Hypothalamus (tissue), 51 donors: ENCODE data around the gene PLCD4.

Experiments used
- DNase-seq, 51 donors: peaks; one replicate each; lab custom pipeline; 2025; lab: John Stamatoyannopoulos, UW

The PLCD4 gene

GRCh38 chr2:218607436-218608115 is at the start of gene PLCD4:
TSS of gene PLCD4 (plus strand) at chr2:218607899. CDS start at chr2:218615740, 7,841 bp downstream.
- DNase-seq = peak in 8 of 51 donors; percentile 2 to 16 (median 10)

DNA sequence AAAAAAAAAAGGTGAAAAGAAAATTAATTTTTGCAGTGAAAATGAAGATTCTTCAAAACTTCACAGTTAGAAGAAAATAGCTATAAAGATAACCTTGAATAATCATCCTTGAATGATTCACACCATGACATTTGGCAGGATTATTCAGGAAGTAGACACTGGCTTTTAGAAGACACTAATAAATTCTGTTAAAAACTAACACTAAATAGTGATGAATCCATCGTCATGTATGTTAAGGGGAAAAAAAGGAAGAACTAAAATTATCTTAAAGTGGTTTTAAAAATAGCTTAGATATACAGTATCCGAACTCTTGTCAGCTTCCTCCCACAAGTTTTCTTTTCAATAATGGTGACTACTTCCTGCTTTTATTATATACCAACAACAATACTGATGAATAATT is 49.8 kb upstream of the PLCD4 start:
- DNase-seq = no peak

- no peak for DNase-seq
These were observed 48.7 kb upstream of the PLCD4 start for GRCh38 chr2:218558986-218559385.

GRCh38 chr2:218564056-218564455 is 43.6 kb upstream of the PLCD4 start:
- no peak for DNase-seq

DNA sequence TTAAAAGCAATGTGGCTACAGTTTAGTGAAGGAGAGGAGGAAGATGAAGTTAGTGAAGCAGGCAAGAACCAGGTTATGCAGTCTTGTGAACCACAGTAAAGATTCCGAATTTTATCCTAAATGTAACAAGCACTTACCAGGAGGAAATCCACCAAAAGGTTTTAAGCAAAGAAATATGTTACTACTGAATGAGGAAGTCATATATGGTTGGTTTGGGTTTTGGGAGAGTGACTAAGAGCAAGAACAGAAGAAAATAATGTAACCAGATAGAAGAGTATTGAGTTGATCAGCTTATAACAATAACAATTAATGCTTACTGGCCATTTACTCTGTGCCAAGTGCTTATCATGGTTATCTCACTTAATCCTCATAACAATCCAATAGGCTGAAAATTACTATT is 41.4 kb upstream of the PLCD4 start:
- no peak for DNase-seq

DNA sequence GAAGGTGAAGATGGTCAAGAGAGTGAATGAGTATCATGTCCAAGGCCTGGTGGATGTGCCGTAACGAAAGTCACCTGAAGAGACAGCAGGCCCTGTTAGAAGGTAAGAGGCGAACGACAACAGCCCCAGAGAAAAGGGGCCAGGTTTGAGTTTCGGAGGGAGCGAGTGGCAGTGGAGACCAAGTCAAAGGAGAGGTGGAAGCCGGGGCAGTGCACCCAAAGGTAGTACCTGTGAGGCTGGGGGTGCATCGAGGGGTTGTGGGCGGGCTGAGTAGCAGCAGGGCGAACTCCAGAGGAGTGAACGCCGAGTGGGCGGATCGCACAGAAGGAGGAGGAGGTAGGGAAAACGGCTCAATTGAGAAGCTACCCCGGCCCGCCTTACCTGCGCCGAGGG is 39.9 kb upstream of the PLCD4 start:
- DNase-seq = peak in 8 of 51 donors; percentile 43 to 89 (median 65)

GRCh38 chr2:218568190-218569037 is 39.3 kb upstream of the PLCD4 start, which contains the start of the genes CNOT9 and USP37:
TSS of gene CNOT9 (plus strand) at chr2:218568839. CDS start at chr2:218568955, 116 bp downstream.
TSS of gene USP37 (minus strand) at chr2:218568351. CDS start at chr2:218558653, 9,698 bp downstream.
- peak; percentile 85 to 99 (median 97) for DNase-seq

- peak in 22 of 51 donors; percentile 7 to 74 (median 47) for DNase-seq
These were observed 38.7 kb upstream of the PLCD4 start for GRCh38 chr2:218569038-218569431.

- DNase-seq = peak in 5 of 51 donors; percentile 0 to 16 (median 3)
These were observed 37.8 kb upstream of the PLCD4 start for GRCh38 chr2:218569661-218570500.

GRCh38 chr2:218570850-218571249 is 36.8 kb upstream of the PLCD4 start:
- no peak for DNase-seq

- DNase-seq = no peak
These were observed 30.8 kb upstream of the PLCD4 start for GRCh38 chr2:218576854-218577253.

- DNase-seq = no peak
These were observed 30.0 kb upstream of the PLCD4 start for GRCh38 chr2:218577482-218578220.

GRCh38 chr2:218578272-218578877 is 29.3 kb upstream of the PLCD4 start:
- no peak for DNase-seq

- DNase-seq = no peak
These were observed 25.6 kb upstream of the PLCD4 start for GRCh38 chr2:218582076-218582475.

- no peak for DNase-seq
These were observed 23.5 kb upstream of the PLCD4 start for GRCh38 chr2:218583983-218584850.

- DNase-seq = no peak
These were observed 22.2 kb upstream of the PLCD4 start for GRCh38 chr2:218585541-218585940.

DNA sequence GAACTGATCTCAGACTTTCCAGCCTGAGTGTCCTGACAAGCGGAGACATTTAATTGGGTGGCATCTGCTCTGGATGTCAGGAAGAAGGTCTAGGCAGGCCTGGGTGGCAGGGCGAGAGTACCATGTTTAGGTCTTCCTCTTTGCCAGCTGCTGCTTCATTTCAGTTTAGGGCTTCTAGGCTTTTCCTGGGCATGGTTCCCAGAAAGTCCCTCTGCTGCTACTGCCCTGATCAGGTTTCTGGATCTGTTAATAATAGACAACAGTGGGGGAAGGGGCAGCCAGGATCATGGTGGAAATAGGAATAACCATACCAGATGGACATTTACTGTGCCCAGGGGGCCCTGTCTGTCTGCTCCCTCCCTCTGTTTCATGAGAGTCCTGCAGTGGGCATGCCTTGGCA is 2.3 kb upstream of the PLCD4 start:
- DNase-seq = peak in 3 of 51 donors; percentile 8 to 22 (median 10)

GRCh38 chr2:218615868-218616315 is 8.2 kb downstream of the PLCD4 start:
- DNase-seq = no peak
